Measurements from ENCODE around the gene BMP5. TPM values are rescaled to one million over a fixed set of nuclear protein-coding genes. Genes with fewer than 3 reads are reported as not detected.

Gene BMP5
- total RNA-seq, 1 donor from 2014 or later, result 2.2 TPM

DNA sequence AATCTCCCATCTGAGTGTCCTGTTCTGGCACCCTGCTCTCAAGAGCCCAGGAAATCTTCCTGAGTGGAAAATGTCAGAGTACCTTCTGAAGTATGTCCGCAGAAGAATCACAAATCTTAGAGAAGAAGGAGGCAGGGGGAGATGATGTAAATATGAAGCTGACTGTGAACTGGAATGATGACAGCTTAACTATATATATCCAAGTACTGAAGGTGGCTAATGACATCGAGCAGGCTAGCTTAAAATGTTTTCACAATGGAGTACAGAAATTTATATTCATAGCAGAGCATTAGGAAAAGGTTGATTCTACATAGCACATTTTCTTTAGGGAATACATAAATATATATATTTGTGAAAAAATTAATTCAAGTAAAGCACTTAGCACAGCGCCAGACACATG lies 64.3 kb downstream of the BMP5 start:
- TF ChIP-seq, protein P1, sequence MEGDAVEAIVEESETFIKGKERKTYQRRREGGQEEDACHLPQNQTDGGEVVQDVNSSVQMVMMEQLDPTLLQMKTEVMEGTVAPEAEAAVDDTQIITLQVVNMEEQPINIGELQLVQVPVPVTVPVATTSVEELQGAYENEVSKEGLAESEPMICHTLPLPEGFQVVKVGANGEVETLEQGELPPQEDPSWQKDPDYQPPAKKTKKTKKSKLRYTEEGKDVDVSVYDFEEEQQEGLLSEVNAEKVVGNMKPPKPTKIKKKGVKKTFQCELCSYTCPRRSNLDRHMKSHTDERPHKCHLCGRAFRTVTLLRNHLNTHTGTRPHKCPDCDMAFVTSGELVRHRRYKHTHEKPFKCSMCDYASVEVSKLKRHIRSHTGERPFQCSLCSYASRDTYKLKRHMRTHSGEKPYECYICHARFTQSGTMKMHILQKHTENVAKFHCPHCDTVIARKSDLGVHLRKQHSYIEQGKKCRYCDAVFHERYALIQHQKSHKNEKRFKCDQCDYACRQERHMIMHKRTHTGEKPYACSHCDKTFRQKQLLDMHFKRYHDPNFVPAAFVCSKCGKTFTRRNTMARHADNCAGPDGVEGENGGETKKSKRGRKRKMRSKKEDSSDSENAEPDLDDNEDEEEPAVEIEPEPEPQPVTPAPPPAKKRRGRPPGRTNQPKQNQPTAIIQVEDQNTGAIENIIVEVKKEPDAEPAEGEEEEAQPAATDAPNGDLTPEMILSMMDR (conservative IDR thresholded peaks at IDR 0.05), result no peak
- no peaks in the 10 kb centered on the region for H3K27me3 Mint-ChIP-seq (ENCODE audit: low read depth)
- H3K9me3 Mint-ChIP-seq, result peaks cover 3% of the 10 kb centered on the region
- H3K4me1 Mint-ChIP-seq, result no peaks in the 10 kb centered on the region
- peaks cover 3% of the 10 kb centered on the region for H3K36me3 Mint-ChIP-seq (ENCODE audit: low read depth)
- H3K27ac Mint-ChIP-seq (ENCODE audit: unreplicated experiment), result no peak overlapping the region
- no peak overlapping the region for H3K4me3 Mint-ChIP-seq
- DNase-seq (ENCODE audit: low read depth, low spot score), result no peak

DNA sequence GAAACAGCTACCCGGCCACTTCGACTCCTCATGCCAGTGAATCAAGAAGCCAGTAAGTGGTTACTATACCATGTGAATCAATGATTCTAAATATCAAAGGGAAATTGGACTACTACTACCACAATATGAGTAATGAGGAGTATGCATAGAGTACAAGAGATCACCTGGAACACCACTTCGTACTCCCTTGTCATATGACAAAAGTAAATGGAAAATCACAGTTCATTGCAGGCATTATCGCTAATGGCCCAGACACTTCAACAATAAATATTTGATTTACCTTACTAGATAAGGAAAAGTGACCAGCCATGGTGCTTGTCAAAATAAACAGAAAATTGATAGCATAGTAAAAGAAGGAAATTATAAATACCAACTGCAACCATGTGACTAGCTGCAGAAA lies 73.1 kb downstream of the BMP5 start:
- H3K36me3 Mint-ChIP-seq (ENCODE audit: low read depth), result no peaks in the 10 kb centered on the region
- no peaks in the 10 kb centered on the region for H3K4me1 Mint-ChIP-seq
- no peak for DNase-seq (ENCODE audit: low read depth, low spot score)
- H3K27ac Mint-ChIP-seq (ENCODE audit: unreplicated experiment), result no peak overlapping the region
- no peak overlapping the region for H3K4me3 Mint-ChIP-seq
- TF ChIP-seq, protein P1 (conservative IDR thresholded peaks at IDR 0.05), result no peak
- peaks cover 2% of the 10 kb centered on the region for H3K9me3 Mint-ChIP-seq
- H3K27me3 Mint-ChIP-seq (ENCODE audit: low read depth), result no peaks in the 10 kb centered on the region

DNA sequence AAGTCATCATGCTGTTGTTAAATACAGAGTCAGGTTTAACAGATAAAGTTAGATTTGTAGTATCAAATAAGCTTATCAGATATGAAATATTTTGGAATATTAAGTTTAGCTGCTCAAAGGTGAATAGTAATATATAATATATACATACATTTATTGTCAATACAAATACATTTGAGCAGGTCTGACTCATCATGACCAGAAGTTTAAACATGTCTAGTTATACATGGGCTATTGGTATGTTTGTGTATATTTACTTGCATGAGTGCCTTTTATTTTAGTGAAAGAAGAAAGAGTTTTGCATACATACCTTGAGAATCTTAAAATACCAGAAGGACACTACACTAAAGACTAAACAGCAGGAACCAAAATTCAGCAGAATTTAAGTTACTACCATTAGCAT lies 76.8 kb downstream of the BMP5 start:
- H3K4me1 Mint-ChIP-seq, result no peaks in the 10 kb centered on the region
- H3K4me3 Mint-ChIP-seq, result no peak overlapping the region
- TF ChIP-seq, protein P1 (conservative IDR thresholded peaks at IDR 0.05), result no peak
- no peak for DNase-seq (ENCODE audit: low read depth, low spot score)
- no peaks in the 10 kb centered on the region for H3K27me3 Mint-ChIP-seq (ENCODE audit: low read depth)
- H3K27ac Mint-ChIP-seq (ENCODE audit: unreplicated experiment), result no peak overlapping the region
- no peaks in the 10 kb centered on the region for H3K36me3 Mint-ChIP-seq (ENCODE audit: low read depth)
- no peaks in the 10 kb centered on the region for H3K9me3 Mint-ChIP-seq

DNA sequence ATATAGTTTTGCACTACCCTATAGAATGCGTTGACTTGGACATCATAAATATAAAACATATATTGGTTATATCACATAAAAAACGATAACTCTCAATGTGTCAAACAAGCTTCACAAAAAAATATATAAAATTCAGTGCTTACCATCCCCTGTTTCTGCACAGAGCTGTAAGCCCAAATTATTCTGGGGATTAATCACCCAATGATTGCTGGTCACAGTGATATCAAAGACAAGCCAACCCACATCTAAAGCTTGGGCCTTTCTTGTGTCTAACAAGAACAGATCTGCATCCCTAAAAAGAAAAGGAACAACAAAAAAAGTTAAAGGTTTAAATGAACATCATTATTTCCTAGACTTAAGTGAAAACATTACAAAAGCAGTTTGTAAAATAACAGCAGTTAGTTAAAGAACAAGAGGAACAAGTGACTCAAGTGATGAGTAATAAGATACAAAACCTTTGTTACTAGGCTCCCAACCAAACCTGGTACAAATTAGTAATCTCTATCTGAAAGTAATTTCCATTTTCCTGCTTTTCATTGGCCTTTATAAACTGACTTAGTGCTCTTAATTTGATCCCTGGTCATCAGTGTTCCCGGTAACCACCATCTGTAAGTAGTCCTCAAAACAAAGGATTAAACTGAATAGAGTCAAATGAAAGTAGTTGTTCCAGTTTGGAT lies 81.1 kb downstream of the BMP5 start:
- H3K27ac Mint-ChIP-seq (ENCODE audit: unreplicated experiment), result no peak overlapping the region
- no peaks in the 10 kb centered on the region for H3K4me1 Mint-ChIP-seq
- DNase-seq (ENCODE audit: low read depth, low spot score), result no peak

DNA sequence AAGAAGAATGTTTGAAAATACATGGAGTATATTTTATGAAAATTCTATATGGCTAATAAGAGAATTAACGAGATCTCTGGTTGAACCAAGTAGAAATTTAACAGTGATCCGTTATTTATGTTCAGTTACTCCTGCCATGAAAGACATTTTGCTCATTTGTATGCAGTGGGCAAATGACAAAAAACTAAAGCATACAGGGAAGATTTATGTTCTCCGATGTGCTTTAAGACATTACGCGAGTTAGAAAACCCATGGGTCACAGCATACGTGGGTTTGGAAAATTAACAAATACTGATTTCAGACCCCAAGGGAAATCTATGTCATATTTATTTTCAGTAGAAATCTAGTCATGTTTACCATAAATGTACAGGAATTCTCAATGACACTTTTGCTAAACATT lies 90.1 kb downstream of the BMP5 start:
- DNase-seq (ENCODE audit: low read depth, low spot score), result no peak
- Mint-ChIP-seq H3K4me1 (peaks cover 9% of the 10 kb centered on the region), H3K9me3 (no peaks in the 10 kb centered on the region), H3K4me3 (no peak overlapping the region), H3K27me3 (ENCODE audit: low read depth) (no peaks in the 10 kb centered on the region), H3K36me3 (ENCODE audit: low read depth) (no peaks in the 10 kb centered on the region), H3K27ac (ENCODE audit: unreplicated experiment) (no peak overlapping the region)
- TF ChIP-seq, protein P1 (conservative IDR thresholded peaks at IDR 0.05), result no peak

More for the DNA sequence above, 81.1 kb downstream of the BMP5 start:
- no peaks in the 10 kb centered on the region for H3K9me3 Mint-ChIP-seq
- no peaks in the 10 kb centered on the region for H3K36me3 Mint-ChIP-seq (ENCODE audit: low read depth)
- TF ChIP-seq, protein P1 (conservative IDR thresholded peaks at IDR 0.05), result no peak
- no peaks in the 10 kb centered on the region for H3K27me3 Mint-ChIP-seq (ENCODE audit: low read depth)
- no peak overlapping the region for H3K4me3 Mint-ChIP-seq

Measured in neural crest cell (in vitro differentiated cells).